B cell (primary cell): Measurements from ENCODE around the gene ADAMTS2. TPM values are rescaled to one million over a fixed set of nuclear protein-coding genes. Genes with fewer than 3 reads are reported as not detected.
A peak's percentile ranks its signal among the peaks of the same experiment; 100 is the strongest.

Experiments used
- ATAC-seq: fragments of 200-7000 bp; cut with Tn5 transposase; one replicate; pipeline ENCODE4 v1.10.0; 2021; ENCODE audit warnings: low read depth, mild to moderate bottlenecking, moderate number of reproducible peaks, moderate library complexity
- CTCF ChIA-PET: fragments of 350-600 bp; sonication (Branson Sonifier 250); formaldehyde crosslinking; loops from one replicate; lab custom pipeline; 2021; ENCODE audit warnings: antibody characterized with exemption, inconsistent platforms; lab: Charles Lee
- POLR2A ChIA-PET: fragments of 350-600 bp; sonication (Branson Sonifier 250); formaldehyde crosslinking; loops from one replicate; lab custom pipeline; 2021; ENCODE audit warnings: antibody characterized with exemption; lab: Charles Lee
- DNase-seq: peaks from one replicate; pipeline ENCODE4 v3.0.0; 2013
- H2AFZ ChIP-seq: 2 replicates; pipeline ENCODE4 v1.6.1; 2012; ENCODE audit warnings: mild to moderate bottlenecking, low read depth, low read length; ENCODE audit not compliant: insufficient read depth, poor library complexity, severe bottlenecking
- H3K27ac ChIP-seq, 2 donors: 1 replicate in 1 of 2; 2 replicates in 1 of 2; pipeline ENCODE4 v1.5.1; 2012 to 2013; ENCODE audit warnings: low read length in 2 of 2, mild to moderate bottlenecking in 2 of 2, moderate library complexity in 1 of 2
- H3K27me3 ChIP-seq, 4 experiments: fragments of 200-600 bp in 1 of 4; sonication (generic) in 1 of 4; replicated peaks in 1 of 4; 1 replicate in 2 of 4; 2 replicates in 2 of 4; pipeline versions ENCODE4 v1.6.1 to v1.7.0; 2013 to 2016; ENCODE audit warnings: low read length in 3 of 4, mild to moderate bottlenecking in 2 of 4, mixed read lengths in 1 of 4, moderate library complexity in 1 of 4; ENCODE audit not compliant: insufficient read depth in 4 of 4, control insufficient read depth in 3 of 4; ENCODE audit errors: control extremely low read depth in 1 of 4
- H3K36me3 ChIP-seq, 2 experiments: replicated peaks in 1 of 2; 1 replicate in 1 of 2; 2 replicates in 1 of 2; pipeline versions ENCODE4 v1.6.1 to v1.7.1; 2013; ENCODE audit warnings: low read length in 1 of 2; ENCODE audit not compliant: insufficient read depth in 2 of 2, control insufficient read depth in 1 of 2; ENCODE audit errors: control extremely low read depth in 1 of 2, extremely low read depth in 1 of 2
- H3K4me1 ChIP-seq, 2 donors: fragments of 200-600 bp in 1 of 2; sonication (generic) in 1 of 2; 1 replicate in 1 of 2; 2 replicates in 1 of 2; pipeline versions ENCODE4 v1.5.1 to v1.6.1; 2013 to 2017; ENCODE audit warnings: low read length in 2 of 2; ENCODE audit not compliant: control insufficient read depth in 2 of 2, insufficient read depth in 2 of 2
- H3K4me2 ChIP-seq: replicated peaks from 2 replicates; pipeline ENCODE3; 2012; ENCODE audit warnings: mild to moderate bottlenecking, low read depth, low read length; ENCODE audit not compliant: poor library complexity, severe bottlenecking
- H3K4me3 ChIP-seq, 5 experiments: fragments of 200-600 bp in 1 of 5; sonication (generic) in 1 of 5; 1 replicate in 3 of 5; 2 replicates in 2 of 5; pipeline versions ENCODE4 v1.5.1 to v1.7.0; 2011 to 2016; ENCODE audit warnings: low read length in 4 of 5, mild to moderate bottlenecking in 4 of 5, low read depth in 2 of 5, control low read depth in 1 of 5, moderate library complexity in 1 of 5; ENCODE audit not compliant: insufficient read depth in 1 of 5; ENCODE audit errors: control extremely low read depth in 1 of 5, extremely low read depth in 1 of 5
- H3K79me2 ChIP-seq: fragments of 200-600 bp; sonication (generic); one replicate; pipeline ENCODE4 v1.6.0; 2016; ENCODE audit warnings: low read length; ENCODE audit not compliant: control insufficient read depth, insufficient read depth
- H3K9ac ChIP-seq: fragments of 200-600 bp; sonication (generic); 2 replicates; pipeline ENCODE4 v1.6.1; 2017; ENCODE audit warnings: mild to moderate bottlenecking, low read length, moderate library complexity
- H3K9me3 ChIP-seq, 3 donors: one replicate each; pipeline versions ENCODE4 v1.6.1 to v1.7.1; 2013; ENCODE audit warnings: low read length in 2 of 3; ENCODE audit not compliant: control insufficient read depth in 2 of 3, insufficient read depth in 1 of 3; ENCODE audit errors: control extremely low read depth in 1 of 3
- H4K20me1 ChIP-seq: 2 replicates; pipeline ENCODE4 v1.6.0; 2012; ENCODE audit warnings: mild to moderate bottlenecking, low read length; ENCODE audit not compliant: insufficient read depth, control insufficient read depth, poor library complexity, severe bottlenecking
- H3K27ac Mint-ChIP-seq: one replicate; pipeline ENCODE4 v1.8.0; 2021; ENCODE audit warnings: mixed read lengths
- H3K27me3 Mint-ChIP-seq: one replicate; pipeline ENCODE4 v1.8.0; 2021; ENCODE audit warnings: mixed read lengths
- H3K4me1 Mint-ChIP-seq: one replicate; pipeline ENCODE4 v1.8.0; 2021; ENCODE audit warnings: mixed read lengths
- H3K4me3 Mint-ChIP-seq: one replicate; pipeline ENCODE4 v1.8.0; 2021; ENCODE audit warnings: mixed read lengths
- H3K9me3 Mint-ChIP-seq: one replicate; pipeline ENCODE4 v1.8.0; 2022; ENCODE audit warnings: mixed read lengths; ENCODE audit not compliant: insufficient read depth
- EZH2 ChIP-seq: IDR thresholded peaks from 2 replicates; pipeline ENCODE4 v1.6.1; 2012; ENCODE audit warnings: borderline replicate concordance, low read depth, mild to moderate bottlenecking, moderate library complexity, low read length; ENCODE audit not compliant: insufficient read depth, poor library complexity, severe bottlenecking
- WGBS: methylation state at CpG from one replicate; pipeline ENCODE4 v1.1.5; 2013; ENCODE audit warnings: missing lambda C conversion rate; ENCODE audit not compliant: insufficient coverage; 5-methylcytosine and 5-hydroxymethylcytosine counted together
- intact Hi-C: fragments of 100-400 bp; cut with micrococcal nuclease; formaldehyde crosslinking; loops from one replicate; pipeline ENCODE4 v1.10.0; 2022
- polyA plus RNA-seq: library from polyadenylated mRNA; depleted of rRNA; stranded (reverse); fragments of >200 nt; gene quantifications from 2 replicates; pipeline ENCODE4 v1.2.3, GENCODE V29; 2012
- total RNA-seq, 2 donors: library from RNA; stranded (reverse); fragments of 120-200 nt in 1 of 2; gene quantifications; 1 replicate in 1 of 2; 2 replicates in 1 of 2; pipeline versions ENCODE4 v1.2.3 to v1.2.4, GENCODE V29; 2013 to 2022
- TF ChIP-seq, protein P1 (sequence below): fragments of 200-600 bp; IDR thresholded peaks from one replicate; pipeline ENCODE4 v1.8.0; 2022; ENCODE audit warnings: antibody characterized with exemption, mild to moderate bottlenecking

The ADAMTS2 gene
- total and polyA plus RNA-seq, 2 donors (not counting 1 experiment from before 2014, with no cell fraction given), result not detected

DNA sequence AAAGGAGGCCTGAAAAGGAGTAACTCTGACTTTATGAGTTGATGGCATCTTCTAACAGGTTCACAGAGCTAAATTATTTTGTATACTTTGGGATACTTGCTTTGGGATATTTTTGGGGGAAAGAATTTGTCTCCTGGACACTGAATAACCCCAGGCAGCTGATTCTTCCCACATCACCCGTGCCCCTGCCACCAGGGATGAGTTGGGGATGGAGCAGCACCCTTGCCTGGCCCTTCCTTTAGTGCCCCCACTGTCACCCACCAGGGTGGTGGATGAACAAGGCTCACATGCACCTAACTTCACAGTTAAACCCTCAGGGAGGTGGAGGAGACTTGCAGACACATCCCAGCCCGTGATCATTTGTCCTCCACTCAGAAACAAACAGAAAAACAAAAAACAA, 2.3 kb upstream of the ADAMTS2 start:
- peaks cover 0 to 40% (median 12%) of the 10 kb centered on the region in 4 experiments for H3K27me3 ChIP-seq

DNA sequence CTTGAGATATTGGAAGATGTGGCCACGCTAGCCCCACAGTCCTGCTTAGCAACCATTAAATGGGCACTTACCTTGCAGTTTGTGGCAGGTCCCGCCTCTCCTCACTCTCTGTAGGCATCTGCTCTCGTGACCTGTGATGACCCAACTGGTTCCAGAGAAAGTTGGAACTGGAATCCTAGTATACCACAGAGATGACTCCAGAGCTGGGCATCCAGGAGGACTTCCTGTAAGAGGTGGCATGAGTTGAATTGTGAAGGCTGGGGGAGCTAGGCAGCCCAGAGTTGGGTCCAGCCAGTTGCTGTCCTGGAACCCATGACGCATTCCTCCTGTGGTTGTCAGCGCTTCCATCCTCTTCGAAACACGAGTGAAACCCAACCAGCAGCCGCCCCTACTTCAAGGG, 1.6 kb upstream of the ADAMTS2 start:
- no peak for DNase-seq
- WGBS, result 87% methylated on average over 7 of the region's 8 CpGs
- Histone ChIP-seq H3K9me3 (peaks cover 0 to 6% (median 0%) of the 10 kb centered on the region in 3 donors), H4K20me1 (no peaks in the 10 kb centered on the region), H3K4me3 (no peak overlapping the region), H3K9ac (no peak overlapping the region), H3K79me2 (no peaks in the 10 kb centered on the region), H3K36me3 (no peaks in the 10 kb centered on the region), H3K4me1 (peaks cover 10 to 11% of the 10 kb centered on the region in 2 donors), H3K4me2 (no peak overlapping the region), H3K27me3 (peaks cover 0 to 44% (median 12%) of the 10 kb centered on the region in 4 experiments), H2AFZ (no peak overlapping the region), H3K27ac (no peak overlapping the region)
- Mint-ChIP-seq H3K4me1 (peaks cover 9% of the 10 kb centered on the region), H3K4me3 (peak overlapping the region; percentile 12), H3K27me3 (peaks cover 51% of the 10 kb centered on the region), H3K27ac (no peak overlapping the region), H3K9me3 (no peaks in the 10 kb centered on the region)
- intact Hi-C loops, result no loop called here
- ChIA-PET POLR2A (no interaction called here), CTCF (interaction anchor here (1.1 kb wide), 1 partner anchor 147 kb away, joined by 3 read pairs; no protein-coding TSS in a partner anchor)
- no peak for ATAC-seq
- TF ChIP-seq, protein P1, sequence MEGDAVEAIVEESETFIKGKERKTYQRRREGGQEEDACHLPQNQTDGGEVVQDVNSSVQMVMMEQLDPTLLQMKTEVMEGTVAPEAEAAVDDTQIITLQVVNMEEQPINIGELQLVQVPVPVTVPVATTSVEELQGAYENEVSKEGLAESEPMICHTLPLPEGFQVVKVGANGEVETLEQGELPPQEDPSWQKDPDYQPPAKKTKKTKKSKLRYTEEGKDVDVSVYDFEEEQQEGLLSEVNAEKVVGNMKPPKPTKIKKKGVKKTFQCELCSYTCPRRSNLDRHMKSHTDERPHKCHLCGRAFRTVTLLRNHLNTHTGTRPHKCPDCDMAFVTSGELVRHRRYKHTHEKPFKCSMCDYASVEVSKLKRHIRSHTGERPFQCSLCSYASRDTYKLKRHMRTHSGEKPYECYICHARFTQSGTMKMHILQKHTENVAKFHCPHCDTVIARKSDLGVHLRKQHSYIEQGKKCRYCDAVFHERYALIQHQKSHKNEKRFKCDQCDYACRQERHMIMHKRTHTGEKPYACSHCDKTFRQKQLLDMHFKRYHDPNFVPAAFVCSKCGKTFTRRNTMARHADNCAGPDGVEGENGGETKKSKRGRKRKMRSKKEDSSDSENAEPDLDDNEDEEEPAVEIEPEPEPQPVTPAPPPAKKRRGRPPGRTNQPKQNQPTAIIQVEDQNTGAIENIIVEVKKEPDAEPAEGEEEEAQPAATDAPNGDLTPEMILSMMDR, result no peak
- TF ChIP-seq EZH2, result no peak

More for the DNA sequence above, 2.3 kb upstream of the ADAMTS2 start:
- Histone ChIP-seq H3K4me1 (peaks cover 10 to 11% of the 10 kb centered on the region in 2 donors), H3K9me3 (peaks cover 0 to 6% (median 0%) of the 10 kb centered on the region in 3 donors), H3K79me2 (no peaks in the 10 kb centered on the region), H3K27ac (no peak overlapping the region), H3K36me3 (no peaks in the 10 kb centered on the region), H3K9ac (no peak overlapping the region), H2AFZ (no peak overlapping the region), H3K4me2 (no peak overlapping the region), H4K20me1 (no peaks in the 10 kb centered on the region), H3K4me3 (no peak overlapping the region)
- peaks cover 9% of the 10 kb centered on the region for H3K4me1 Mint-ChIP-seq
- POLR2A ChIA-PET, result no interaction called here
- DNase-seq (no peak), ATAC-seq (no peak)
- peaks cover 44% of the 10 kb centered on the region for H3K27me3 Mint-ChIP-seq
- CTCF ChIA-PET, result interaction anchor here (1.1 kb wide), 1 partner anchor 146 kb away, joined by 3 read pairs; no protein-coding TSS in a partner anchor
- H3K9me3 Mint-ChIP-seq, result no peaks in the 10 kb centered on the region
- 71% methylated on average over 2 of the region's 2 CpGs for WGBS
- no peak overlapping the region for H3K27ac Mint-ChIP-seq
- TF ChIP-seq EZH2, result no peak
- TF ChIP-seq, protein P1, result no peak
- no peak overlapping the region for H3K4me3 Mint-ChIP-seq
- intact Hi-C loops, result no loop called here
